ENCODE data around the gene NPC1L1. TPM values are rescaled to one million over a fixed set of nuclear protein-coding genes. Genes with fewer than 3 reads are reported as not detected.
A peak's percentile ranks its signal among the peaks of the same experiment; 100 is the strongest.

The NPC1L1 gene
- total and polyA plus RNA-seq, 10 of the 15 experiments (the other 5 are each of a cell fraction or from before 2014, with no cell fraction given), result 0.01 to 0.90 TPM; not detected in 8

- Histone ChIP-seq H3K27ac (ENCODE audit: control insufficient read depth, insufficient read depth) (no peak overlapping the region), H4K20me1 (ENCODE audit: control insufficient read depth, insufficient read depth) (no peaks in the 10 kb centered on the region), H3K9ac (ENCODE audit: control insufficient read depth, insufficient read depth, low read length) (no peak overlapping the region), H3K79me2 (ENCODE audit: control insufficient read depth, insufficient read depth, low read length) (peaks cover 39% of the 10 kb centered on the region), H3K4me1 (ENCODE audit: control insufficient read depth, insufficient read depth, low read length) (no peaks in the 10 kb centered on the region), H3K4me2 (ENCODE audit: control insufficient read depth, insufficient read depth) (peak overlapping the region; percentile 53), H3K9me3 (replicated peaks; ENCODE audit: control insufficient read depth, insufficient read depth, low read length) (peaks cover 23% of the 10 kb centered on the region; the same call in 2 of the 3 replicates), H3K36me3 (ENCODE audit: control insufficient read depth in 2 of 2, insufficient read depth in 2 of 2, low read length in 1 of 2) (peaks cover 5 to 22% of the 10 kb centered on the region in 2 experiments; a peak in 3 of 4 replicates), H3K4me3 (no peak overlapping the region; the same call in 1 of the 2 replicates), H3K27me3 (replicated peaks in 1 of 2; ENCODE audit: control insufficient read depth in 2 of 2, insufficient read depth in 2 of 2, low read length in 1 of 2) (no peaks in the 10 kb centered on the region), H2AFZ (ENCODE audit: control insufficient read depth, low read depth, low read length) (no peak overlapping the region)
- POLR2A ChIA-PET, result no interaction called here
- in situ Hi-C loops (cut with MboI), result no loop called here
- DNase-seq (ENCODE audit: low read depth, low spot score) (no peak), FAIRE-seq (no peak), ATAC-seq (peak; percentile 44)
- TF ChIP-seq RB1 (IDR thresholded peaks at IDR 0.05; ENCODE audit: borderline replicate concordance) (no peak), PKNOX1 (IDR thresholded peaks at IDR 0.05) (peak; percentile 28; the same call in 1 of the 2 replicates)
- 93% methylated on average over 1 of the region's 1 CpG for WGBS (ENCODE audit: insufficient coverage, insufficient replicate concordance, low lambda C conversion rate, missing lambda C conversion rate)
- no TSS peak for BruUV-seq (replicated peaks)
- CTCF ChIA-PET, result interaction anchor here (1.6 kb wide), 1 partner anchor 12 kb away, joined by 4 read pairs; no protein-coding TSS in a partner anchor
- RAD21 ChIA-PET (ENCODE audit: unreplicated experiment), result interaction anchor here (1.7 kb wide), 1 partner anchor 79 kb away, joined by 6 read pairs; no protein-coding TSS in a partner anchor
- intact Hi-C loops (cut with micrococcal nuclease; ENCODE audit: unreplicated experiment), result no loop called here
- SMC1A ChIA-PET (ENCODE audit: uncharacterized antibody, unreplicated experiment), result interaction anchor here (0.5 to 1.6 kb wide), 2 partner anchors 9 to 43 kb away, joined by 3 read pairs; no protein-coding TSS in a partner anchor
Measured at GRCh38 chr7:44486693-44487092, 54.4 kb downstream of the NPC1L1 start.

- CTCF ChIA-PET, result interaction anchor here (1.6 kb wide), 1 partner anchor 12 kb away, joined by 4 read pairs; no protein-coding TSS in a partner anchor
- intact Hi-C loops (cut with micrococcal nuclease; ENCODE audit: unreplicated experiment), result no loop called here
- no TSS peak for BruUV-seq (replicated peaks)
- Histone ChIP-seq H3K79me2 (ENCODE audit: control insufficient read depth, insufficient read depth, low read length) (peaks cover 39% of the 10 kb centered on the region), H4K20me1 (ENCODE audit: control insufficient read depth, insufficient read depth) (no peaks in the 10 kb centered on the region), H3K9ac (ENCODE audit: control insufficient read depth, insufficient read depth, low read length) (no peak overlapping the region), H3K4me3 (no peak overlapping the region), H3K27ac (ENCODE audit: control insufficient read depth, insufficient read depth) (no peak overlapping the region), H3K4me2 (ENCODE audit: control insufficient read depth, insufficient read depth) (no peak overlapping the region), H2AFZ (ENCODE audit: control insufficient read depth, low read depth, low read length) (no peak overlapping the region), H3K9me3 (replicated peaks; ENCODE audit: control insufficient read depth, insufficient read depth, low read length) (peaks cover 23% of the 10 kb centered on the region), H3K27me3 (replicated peaks in 1 of 2; ENCODE audit: control insufficient read depth in 2 of 2, insufficient read depth in 2 of 2, low read length in 1 of 2) (no peaks in the 10 kb centered on the region), H3K36me3 (ENCODE audit: control insufficient read depth in 2 of 2, insufficient read depth in 2 of 2, low read length in 1 of 2) (peaks cover 7 to 26% of the 10 kb centered on the region in 2 experiments; a peak in 3 of 4 replicates), H3K4me1 (ENCODE audit: control insufficient read depth, insufficient read depth, low read length) (no peaks in the 10 kb centered on the region)
- 99% methylated on average over 4 of the region's 4 CpGs for WGBS (ENCODE audit: insufficient coverage, insufficient replicate concordance, low lambda C conversion rate, missing lambda C conversion rate)
- DNase-seq (ENCODE audit: low read depth, low spot score) (no peak), FAIRE-seq (no peak), ATAC-seq (no peak)
- SMC1A ChIA-PET (ENCODE audit: uncharacterized antibody, unreplicated experiment), result interaction anchor here (1.6 to 2.7 kb wide), 2 partner anchors 8 to 11 kb away, joined by 3 to 10 read pairs; no protein-coding TSS in a partner anchor
- POLR2A ChIA-PET, result interaction anchor here (0.6 kb wide), 1 partner anchor 115 kb away, joined by 3 read pairs; no protein-coding TSS in a partner anchor
- RAD21 ChIA-PET (ENCODE audit: unreplicated experiment), result no interaction called here
- in situ Hi-C loops (cut with MboI), result no loop called here
- TF ChIP-seq YBX1 (IDR thresholded peaks at IDR 0.05), result no peak
- no peak for TF ChIP-seq NR2C1 (IDR thresholded peaks at IDR 0.05)
- no peak for TF ChIP-seq MYB (IDR thresholded peaks at IDR 0.05; ENCODE audit: borderline replicate concordance, low read depth, low read length)
- TF ChIP-seq BHLHE40 (IDR thresholded peaks at IDR 0.05; ENCODE audit: borderline replicate concordance in 1 of 2, low read depth in 2 of 2, low read length in 1 of 2), result no peak
- TF ChIP-seq POU2F2 (IDR thresholded peaks at IDR 0.05; ENCODE audit: borderline replicate concordance, low read depth, low read length), result no peak
- no peak for TF ChIP-seq GATAD2B (conservative IDR thresholded peaks at IDR 0.05; ENCODE audit: low read depth)
- TF ChIP-seq ZNF24 (IDR thresholded peaks at IDR 0.05), result no peak
- TF ChIP-seq MEF2A (IDR thresholded peaks at IDR 0.05; ENCODE audit: insufficient read depth, low read depth, low read length), result no peak
- TF ChIP-seq BRCA1 (IDR thresholded peaks at IDR 0.05; ENCODE audit: low read depth, low read length), result no peak
- TF ChIP-seq HDGF (IDR thresholded peaks at IDR 0.05), result no peak
- no peak for TF ChIP-seq IKZF1 (conservative IDR thresholded peaks at IDR 0.05)
- no peak for TF ChIP-seq HSF1 (IDR thresholded peaks at IDR 0.05; ENCODE audit: low read depth, low read length)
- TF ChIP-seq ZNF384 (IDR thresholded peaks at IDR 0.05; ENCODE audit: borderline replicate concordance, low read depth, low read length), result no peak
- no peak for TF ChIP-seq JUNB (IDR thresholded peaks at IDR 0.05)
- TF ChIP-seq NFYB (IDR thresholded peaks at IDR 0.05; ENCODE audit: insufficient read depth, low read depth, low read length), result no peak
Measured at GRCh38 chr7:44486001-44486400, 55.1 kb downstream of the NPC1L1 start.
